Right atrium auricular region (tissue), 2 donors: Measurements from ENCODE around the gene JAKMIP2. TPM values are rescaled to one million over a fixed set of nuclear protein-coding genes. Genes with fewer than 3 reads are reported as not detected.

Experiments
- DNase-seq: peaks from one replicate; pipeline ENCODE4 v3.0.0-alpha.2; 2019; ENCODE audit warnings: low spot score
- H3K27ac ChIP-seq, 2 donors: fragments of 200-600 bp; sonication (generic); 1 replicate in 1 of 2; 2 replicates in 1 of 2; pipeline ENCODE4 v1.5.1; 2016 to 2019
- H3K27me3 ChIP-seq, 2 donors: fragments of 200-600 bp; sonication (generic); one replicate each; pipeline versions ENCODE4 v1.5.1 to v1.6.0; 2017 to 2019
- H3K36me3 ChIP-seq: fragments of 200-600 bp; sonication (generic); one replicate; pipeline ENCODE4 v1.5.1; 2016
- H3K4me1 ChIP-seq, 2 donors: fragments of 200-600 bp; sonication (generic); one replicate each; pipeline versions ENCODE4 v1.5.1 to v1.6.0; 2017 to 2019
- H3K4me3 ChIP-seq, 2 donors: fragments of 200-600 bp; sonication (generic); 1 replicate in 1 of 2; 2 replicates in 1 of 2; pipeline ENCODE4 v1.5.1; 2017 to 2019; ENCODE audit warnings: mild to moderate bottlenecking in 1 of 2, moderate library complexity in 1 of 2
- H3K9me3 ChIP-seq, 2 donors: fragments of 200-600 bp; sonication (generic); one replicate each; pipeline ENCODE4 v1.5.1; 2019
- total RNA-seq, 2 donors: library from RNA; depleted of rRNA; stranded (reverse); fragments of >200 nt; gene quantifications; one replicate each; pipeline ENCODE4 v1.1.0, GENCODE V29; 2016
- TF ChIP-seq, protein P1 (sequence below), 2 donors: fragments of 200-600 bp; sonication (generic); IDR thresholded peaks; one replicate each; pipeline ENCODE4 v1.5.1; 2019; ENCODE audit warnings: antibody characterized with exemption in 2 of 2

The JAKMIP2 gene
- total RNA-seq, 2 donors from 2014 or later: 0.16 to 0.33 TPM

DNA sequence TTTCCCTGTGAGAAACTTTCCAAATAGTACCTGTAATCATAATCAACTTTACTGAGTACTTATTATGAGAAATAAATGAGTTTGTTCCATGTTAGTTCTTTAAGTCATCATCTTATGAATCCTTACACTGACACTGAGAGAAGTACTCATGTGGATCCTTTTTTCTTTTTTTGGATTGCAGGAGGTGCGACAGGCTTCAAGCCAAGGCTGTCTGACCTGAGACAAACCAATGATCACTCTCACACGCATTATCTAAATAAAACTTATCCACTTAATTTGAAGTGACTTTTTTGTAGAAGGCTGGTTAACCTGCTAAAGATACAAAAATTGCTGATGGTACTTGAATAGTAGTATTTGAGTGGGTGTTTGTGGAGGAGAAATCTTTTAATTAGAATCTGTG lies 39.5 kb downstream of the JAKMIP2 start:
- Histone ChIP-seq H3K27ac (no peak overlapping the region), H3K4me3 (no peak overlapping the region), H3K4me1 (no peaks in the 10 kb centered on the region), H3K9me3 (no peaks in the 10 kb centered on the region), H3K27me3 (no peaks in the 10 kb centered on the region), H3K36me3 (no peaks in the 10 kb centered on the region)
- no peak for DNase-seq
- TF ChIP-seq, protein P1, sequence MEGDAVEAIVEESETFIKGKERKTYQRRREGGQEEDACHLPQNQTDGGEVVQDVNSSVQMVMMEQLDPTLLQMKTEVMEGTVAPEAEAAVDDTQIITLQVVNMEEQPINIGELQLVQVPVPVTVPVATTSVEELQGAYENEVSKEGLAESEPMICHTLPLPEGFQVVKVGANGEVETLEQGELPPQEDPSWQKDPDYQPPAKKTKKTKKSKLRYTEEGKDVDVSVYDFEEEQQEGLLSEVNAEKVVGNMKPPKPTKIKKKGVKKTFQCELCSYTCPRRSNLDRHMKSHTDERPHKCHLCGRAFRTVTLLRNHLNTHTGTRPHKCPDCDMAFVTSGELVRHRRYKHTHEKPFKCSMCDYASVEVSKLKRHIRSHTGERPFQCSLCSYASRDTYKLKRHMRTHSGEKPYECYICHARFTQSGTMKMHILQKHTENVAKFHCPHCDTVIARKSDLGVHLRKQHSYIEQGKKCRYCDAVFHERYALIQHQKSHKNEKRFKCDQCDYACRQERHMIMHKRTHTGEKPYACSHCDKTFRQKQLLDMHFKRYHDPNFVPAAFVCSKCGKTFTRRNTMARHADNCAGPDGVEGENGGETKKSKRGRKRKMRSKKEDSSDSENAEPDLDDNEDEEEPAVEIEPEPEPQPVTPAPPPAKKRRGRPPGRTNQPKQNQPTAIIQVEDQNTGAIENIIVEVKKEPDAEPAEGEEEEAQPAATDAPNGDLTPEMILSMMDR (IDR thresholded peaks at IDR 0.05): no peak

DNA sequence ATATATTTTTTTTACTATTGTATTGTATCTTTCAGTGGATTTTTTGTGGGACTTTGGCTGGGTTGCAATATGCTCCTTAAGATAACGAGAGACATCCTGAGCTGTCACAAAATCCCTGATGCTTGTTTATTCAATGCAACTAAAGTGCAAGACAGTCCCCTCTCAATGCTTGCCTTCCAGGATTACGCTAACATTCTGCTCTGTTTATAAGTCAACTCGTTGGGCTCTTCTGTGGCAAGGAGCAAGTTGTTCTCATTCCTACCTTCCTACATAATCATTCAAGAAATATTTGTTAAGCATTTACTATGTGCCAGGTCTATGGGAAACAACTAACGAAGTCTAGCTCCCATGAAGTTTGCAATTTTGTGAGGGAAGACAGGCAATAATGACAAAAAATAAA lies 40.4 kb downstream of the JAKMIP2 start:
- TF ChIP-seq, protein P1 (IDR thresholded peaks at IDR 0.05): no peak
- Histone ChIP-seq H3K9me3 (no peaks in the 10 kb centered on the region), H3K36me3 (no peaks in the 10 kb centered on the region), H3K4me1 (no peaks in the 10 kb centered on the region), H3K27me3 (no peaks in the 10 kb centered on the region), H3K27ac (no peak overlapping the region), H3K4me3 (no peak overlapping the region)
- DNase-seq: no peak

DNA sequence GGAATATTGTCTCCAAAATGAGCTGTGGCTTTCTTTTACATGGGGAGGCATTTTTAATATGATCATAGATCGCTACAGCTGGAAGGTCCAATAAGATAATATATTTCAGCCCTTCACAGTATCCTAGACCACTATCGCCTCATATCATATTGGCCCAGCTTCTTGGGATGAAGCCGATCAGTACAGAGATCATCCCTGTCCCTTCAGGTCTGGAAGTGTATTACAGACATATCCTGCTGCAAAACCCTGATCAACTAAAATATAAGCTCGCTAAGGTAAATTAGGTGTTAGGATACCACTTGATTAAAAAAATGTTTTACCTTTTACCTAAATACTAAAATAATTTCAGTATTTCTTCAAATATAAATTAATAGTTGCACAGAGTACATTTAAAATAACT lies 41.7 kb downstream of the JAKMIP2 start:
- Histone ChIP-seq H3K4me3 (no peak overlapping the region), H3K4me1 (no peaks in the 10 kb centered on the region), H3K27me3 (no peaks in the 10 kb centered on the region), H3K9me3 (no peaks in the 10 kb centered on the region), H3K36me3 (no peaks in the 10 kb centered on the region), H3K27ac (no peak overlapping the region)
- TF ChIP-seq, protein P1 (IDR thresholded peaks at IDR 0.05): no peak
- no peak for DNase-seq

DNA sequence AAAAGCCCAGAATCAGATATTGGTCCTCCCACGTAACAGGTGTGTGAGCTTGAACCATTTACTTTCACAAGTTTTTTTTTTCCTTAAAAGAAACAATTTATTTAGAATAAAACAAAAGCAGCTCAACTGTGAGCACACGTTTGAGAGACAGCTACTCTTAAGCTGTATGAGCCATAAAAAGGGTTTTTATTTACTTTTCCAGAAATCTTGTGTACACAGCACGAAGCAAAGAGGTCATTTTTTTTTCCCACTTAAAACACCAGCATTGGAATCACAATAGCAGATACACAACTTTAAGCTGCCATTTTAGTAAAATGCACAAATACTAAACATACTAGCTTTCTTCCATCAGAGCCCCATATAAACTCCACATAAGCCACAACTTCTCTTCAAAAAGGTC lies 44.6 kb downstream of the JAKMIP2 start:
- TF ChIP-seq, protein P1 (IDR thresholded peaks at IDR 0.05): no peak
- Histone ChIP-seq H3K36me3 (no peaks in the 10 kb centered on the region), H3K27me3 (no peaks in the 10 kb centered on the region), H3K4me3 (no peak overlapping the region), H3K27ac (no peak overlapping the region), H3K4me1 (no peaks in the 10 kb centered on the region), H3K9me3 (peaks cover 0 to 3% of the 10 kb centered on the region in 2 donors)
- no peak for DNase-seq

DNA sequence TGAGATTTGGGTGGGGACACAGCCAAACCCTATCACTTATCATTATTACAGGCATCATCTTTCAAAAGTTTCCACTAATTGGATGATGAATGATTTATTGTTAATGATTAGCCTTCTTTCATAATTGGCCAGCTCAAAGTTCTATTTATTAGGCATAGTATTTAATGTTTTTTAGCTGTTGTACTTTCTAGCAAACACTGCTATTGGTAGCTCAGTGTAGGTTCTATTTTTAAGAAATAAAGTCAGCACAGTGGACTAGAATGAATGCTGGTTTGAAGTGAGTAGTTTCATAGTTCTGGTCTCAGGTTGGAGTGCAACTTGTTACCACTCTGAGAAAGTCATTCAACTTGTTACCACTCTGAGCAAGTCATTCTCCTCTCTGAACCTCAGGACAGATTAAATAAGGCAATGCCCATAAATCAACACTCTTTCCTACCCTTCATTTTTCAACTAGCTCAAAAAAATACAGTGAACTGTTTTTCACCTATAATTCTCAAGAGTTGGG lies 46.9 kb downstream of the JAKMIP2 start:
- H3K4me3 ChIP-seq: no peak overlapping the region
- no peak overlapping the region for H3K27ac ChIP-seq
- TF ChIP-seq, protein P1 (IDR thresholded peaks at IDR 0.05): no peak
- H3K9me3 ChIP-seq: peaks cover 0 to 3% of the 10 kb centered on the region in 2 donors
- no peak for DNase-seq
- H3K36me3 ChIP-seq: no peaks in the 10 kb centered on the region
- no peaks in the 10 kb centered on the region for H3K4me1 ChIP-seq
- no peaks in the 10 kb centered on the region for H3K27me3 ChIP-seq

DNA sequence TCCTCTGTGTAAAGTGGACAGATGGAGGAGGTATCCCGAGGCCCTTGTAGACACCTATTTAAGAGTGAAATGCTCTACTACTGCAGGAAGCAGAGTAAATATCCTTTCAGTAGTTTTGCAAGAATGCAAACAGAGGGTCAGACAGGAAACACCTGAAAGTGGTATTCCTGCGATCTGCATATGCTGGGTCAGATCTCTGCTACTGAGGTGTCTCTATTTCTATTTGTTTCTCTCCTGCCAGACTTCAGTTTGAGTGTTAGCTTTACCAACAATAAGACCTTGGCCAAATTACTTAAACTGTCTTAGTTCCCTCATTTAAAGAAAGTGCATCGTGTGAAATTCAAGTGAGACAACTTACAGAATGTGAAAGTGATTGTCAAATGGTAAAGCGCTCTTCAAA lies 47.6 kb downstream of the JAKMIP2 start:
- H3K4me3 ChIP-seq: no peak overlapping the region
- no peaks in the 10 kb centered on the region for H3K4me1 ChIP-seq
- H3K27me3 ChIP-seq: no peaks in the 10 kb centered on the region
- H3K27ac ChIP-seq: no peak overlapping the region
- TF ChIP-seq, protein P1 (IDR thresholded peaks at IDR 0.05): no peak
- H3K9me3 ChIP-seq: peaks cover 0 to 3% of the 10 kb centered on the region in 2 donors
- no peaks in the 10 kb centered on the region for H3K36me3 ChIP-seq
- no peak for DNase-seq
